Mesenchymal stem cell (in vitro differentiated cells and primary cell): ENCODE results near the gene PTPRN2.

Source experiments
- DNase-seq: peaks from one replicate; pipeline ENCODE4 v3.0.0-alpha.2; 2013
- H2AFZ ChIP-seq: one replicate; pipeline ENCODE4 v1.6.1; 2013; ENCODE audit warnings: low read depth, mild to moderate bottlenecking, control low read depth, inconsistent platforms, low read length, moderate library complexity
- H2AK5ac ChIP-seq: 2 replicates; pipeline ENCODE4 v1.6.1; 2013; ENCODE audit warnings: low read length, moderate library complexity, mild to moderate bottlenecking, inconsistent platforms; ENCODE audit not compliant: severe bottlenecking
- H2BK120ac ChIP-seq: one replicate; pipeline ENCODE4 v1.6.1; 2013; ENCODE audit warnings: low read depth, mild to moderate bottlenecking, inconsistent platforms, low read length, moderate library complexity
- H2BK12ac ChIP-seq, 2 experiments: one replicate each; pipeline ENCODE4 v1.6.1; 2013; ENCODE audit warnings: inconsistent platforms in 2 of 2, low read length in 2 of 2, mild to moderate bottlenecking in 2 of 2, moderate library complexity in 2 of 2, control low read depth in 1 of 2
- H2BK15ac ChIP-seq: one replicate; pipeline ENCODE4 v1.6.1; 2013; ENCODE audit warnings: mild to moderate bottlenecking, low read depth, inconsistent platforms; ENCODE audit not compliant: poor library complexity, severe bottlenecking
- H2BK5ac ChIP-seq: 2 replicates; pipeline ENCODE4 v1.6.1; 2013; ENCODE audit warnings: low read depth, mild to moderate bottlenecking, low read length, control low read depth, inconsistent platforms; ENCODE audit not compliant: poor library complexity, severe bottlenecking
- H3K14ac ChIP-seq, 2 experiments: one replicate each; pipeline ENCODE4 v1.6.1; 2013; ENCODE audit warnings: inconsistent platforms in 2 of 2, low read length in 2 of 2, control low read depth in 1 of 2, mild to moderate bottlenecking in 1 of 2, moderate library complexity in 1 of 2
- H3K18ac ChIP-seq, 2 experiments: one replicate each; pipeline ENCODE4 v1.6.1; 2013; ENCODE audit warnings: inconsistent platforms in 2 of 2, low read length in 2 of 2, control low read depth in 1 of 2, low read depth in 1 of 2, mild to moderate bottlenecking in 1 of 2
- H3K23ac ChIP-seq, 2 experiments: one replicate each; pipeline ENCODE4 v1.6.1; 2013; ENCODE audit warnings: inconsistent platforms in 2 of 2, low read length in 2 of 2, mild to moderate bottlenecking in 2 of 2, moderate library complexity in 2 of 2, control low read depth in 1 of 2
- H3K27ac ChIP-seq: 2 replicates; pipeline ENCODE4 v1.5.1; 2013; ENCODE audit warnings: mild to moderate bottlenecking, moderate library complexity, low read length, control low read depth, inconsistent platforms; ENCODE audit not compliant: poor library complexity, severe bottlenecking
- H3K27me3 ChIP-seq, 2 experiments: 2 replicates each; pipeline versions ENCODE4 v1.6.1 to v1.7.0; 2013; ENCODE audit warnings: low read length in 2 of 2, mild to moderate bottlenecking in 2 of 2, moderate library complexity in 2 of 2, control low read depth in 1 of 2, inconsistent platforms in 1 of 2; ENCODE audit not compliant: control insufficient read depth in 1 of 2, insufficient read depth in 1 of 2
- H3K36me3 ChIP-seq, 2 experiments: 2 replicates each; pipeline versions ENCODE4 v1.6.1 to v1.7.0; 2013; ENCODE audit warnings: low read length in 2 of 2, control low read depth in 1 of 2, inconsistent platforms in 1 of 2, low read depth in 1 of 2, mild to moderate bottlenecking in 1 of 2; ENCODE audit not compliant: insufficient read depth in 2 of 2, control insufficient read depth in 1 of 2
- H3K4ac ChIP-seq, 2 experiments: one replicate each; pipeline ENCODE4 v1.6.1; 2013; ENCODE audit warnings: inconsistent platforms in 2 of 2, low read length in 2 of 2, mild to moderate bottlenecking in 2 of 2, moderate library complexity in 2 of 2, control low read depth in 1 of 2, low read depth in 1 of 2
- H3K4me1 ChIP-seq: 2 replicates; pipeline ENCODE4 v1.6.1; 2013; ENCODE audit warnings: low read depth, low read length, control low read depth; ENCODE audit not compliant: control insufficient read depth, insufficient read depth
- H3K4me2 ChIP-seq: 2 replicates; pipeline ENCODE4 v1.6.1; 2013; ENCODE audit warnings: low read length, mild to moderate bottlenecking, inconsistent platforms; ENCODE audit not compliant: poor library complexity, severe bottlenecking
- H3K4me3 ChIP-seq, 2 experiments: 2 replicates each; pipeline versions ENCODE4 v1.5.1 to v1.7.0; 2013; ENCODE audit warnings: low read length in 2 of 2, mild to moderate bottlenecking in 2 of 2, control low read depth in 1 of 2, low read depth in 1 of 2; ENCODE audit not compliant: insufficient read depth in 1 of 2
- H3K79me1 ChIP-seq: replicated peaks from 2 replicates; pipeline ENCODE4 v1.6.1; 2013; ENCODE audit warnings: mild to moderate bottlenecking, control low read depth, low read length, inconsistent platforms; ENCODE audit not compliant: poor library complexity, severe bottlenecking
- H3K9ac ChIP-seq: 2 replicates; pipeline ENCODE4 v1.7.0; 2013; ENCODE audit warnings: mild to moderate bottlenecking, low read length, moderate library complexity
- H3K9me3 ChIP-seq: 2 replicates; pipeline ENCODE4 v1.7.0; 2013; ENCODE audit warnings: mild to moderate bottlenecking, low read length; ENCODE audit not compliant: control insufficient read depth
- H4K8ac ChIP-seq: one replicate; pipeline ENCODE4 v1.6.1; 2013; ENCODE audit warnings: inconsistent platforms, mild to moderate bottlenecking, low read length, moderate library complexity
- H4K91ac ChIP-seq: one replicate; pipeline ENCODE4 v1.6.1; 2013; ENCODE audit warnings: mild to moderate bottlenecking, low read length, inconsistent platforms
- WGBS: methylation state at CpG from one replicate; pipeline ENCODE4 v1.1.7; 2013; ENCODE audit warnings: mixed read lengths; 5-methylcytosine and 5-hydroxymethylcytosine counted together

Gene PTPRN2

DNA sequence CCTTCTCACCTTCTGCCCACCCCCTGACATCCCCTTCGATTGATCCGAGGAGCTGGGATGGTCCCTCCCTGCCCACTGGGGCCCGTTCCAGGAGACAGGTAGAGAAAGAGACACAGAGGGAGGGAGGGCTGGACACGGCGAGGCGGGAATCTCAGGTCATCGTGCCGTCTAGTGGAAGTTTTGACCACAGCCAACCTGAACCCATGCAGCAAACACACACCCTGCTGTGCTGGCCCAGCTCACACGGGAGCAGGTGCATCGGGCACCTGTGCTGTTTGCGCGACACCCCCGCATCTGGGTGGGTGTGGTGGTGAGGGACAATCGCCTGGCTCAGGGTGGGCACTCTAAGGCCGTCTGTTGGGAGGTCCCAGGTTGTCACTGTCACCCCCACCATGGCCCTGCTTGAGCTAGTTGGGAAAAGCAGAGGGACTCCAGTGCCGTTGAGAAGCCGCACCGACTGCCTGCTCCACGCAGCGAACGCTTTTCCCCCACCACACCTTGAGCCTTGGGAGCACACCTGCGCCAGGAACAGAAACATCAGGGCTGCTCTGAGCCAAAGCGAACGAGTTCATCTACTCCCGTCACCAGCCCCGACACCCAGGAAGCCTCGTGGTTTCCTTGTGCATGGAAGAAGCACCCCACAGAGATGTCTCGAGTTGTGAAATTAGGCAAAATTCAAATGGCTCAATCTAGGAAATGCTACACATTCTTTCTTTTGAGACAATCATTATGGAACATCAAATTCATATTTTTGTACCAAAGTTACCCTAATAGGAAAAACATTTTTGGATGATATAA lies 965.0 kb downstream of the PTPRN2 start:
- Histone ChIP-seq H3K4me2 (no peak overlapping the region), H2BK15ac (no peak overlapping the region), H3K79me1 (no peaks in the 10 kb centered on the region), H3K9ac (no peak overlapping the region), H3K9me3 (no peaks in the 10 kb centered on the region), H3K23ac (no peak overlapping the region), H4K91ac (no peak overlapping the region), H2AFZ (no peak overlapping the region), H3K4me3 (no peak overlapping the region), H3K18ac (no peak overlapping the region), H3K36me3 (no peaks in the 10 kb centered on the region), H2BK12ac (no peak overlapping the region), H2BK120ac (no peak overlapping the region), H3K14ac (no peak overlapping the region), H3K4me1 (no peaks in the 10 kb centered on the region), H3K4ac (no peak overlapping the region), H3K27ac (no peak overlapping the region), H3K27me3 (no peaks in the 10 kb centered on the region), H2AK5ac (no peak overlapping the region), H4K8ac (no peak overlapping the region), H2BK5ac (no peak overlapping the region)
- 84% methylated on average over 27 of the region's 28 CpGs for WGBS
- DNase-seq, result no peak

DNA sequence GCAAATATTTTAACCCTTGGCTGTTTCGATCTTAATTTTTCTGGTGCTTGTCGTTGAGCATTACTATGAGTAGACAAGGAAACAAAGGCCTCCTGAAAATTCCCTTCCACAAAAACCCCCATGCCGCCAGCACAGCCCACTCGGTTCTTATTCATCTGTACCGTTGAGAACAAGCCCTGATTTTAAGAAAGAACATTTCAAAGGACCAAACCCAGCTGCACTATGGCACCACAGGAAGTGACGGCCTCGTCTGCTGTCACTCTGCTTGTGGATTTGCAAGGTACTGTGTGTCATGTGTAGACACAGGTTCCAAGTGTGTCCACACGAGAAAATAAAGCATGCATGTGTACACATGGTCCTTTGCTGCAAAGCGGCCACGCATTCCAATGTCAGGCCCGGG lies 965.6 kb downstream of the PTPRN2 start:
- H3K18ac ChIP-seq, result no peak overlapping the region
- no peak overlapping the region for H2BK12ac ChIP-seq
- H2BK5ac ChIP-seq, result no peak overlapping the region
- no peak overlapping the region for H3K4me3 ChIP-seq
- H2BK120ac ChIP-seq, result no peak overlapping the region
- no peak overlapping the region for H3K9ac ChIP-seq
- H4K91ac ChIP-seq, result no peak overlapping the region
- no peaks in the 10 kb centered on the region for H3K79me1 ChIP-seq
- no peak overlapping the region for H2BK15ac ChIP-seq
- H3K23ac ChIP-seq, result no peak overlapping the region
- H2AFZ ChIP-seq, result no peak overlapping the region
- peaks cover 1% of the 10 kb centered on the region for H3K4me1 ChIP-seq
- H3K4me2 ChIP-seq, result no peak overlapping the region
- no peak overlapping the region for H3K14ac ChIP-seq
- no peaks in the 10 kb centered on the region for H3K36me3 ChIP-seq
- no peak overlapping the region for H4K8ac ChIP-seq
- H3K9me3 ChIP-seq, result no peaks in the 10 kb centered on the region
- H3K27me3 ChIP-seq, result no peaks in the 10 kb centered on the region
- no peak overlapping the region for H3K27ac ChIP-seq
- no peak for DNase-seq
- H2AK5ac ChIP-seq, result no peak overlapping the region
- 70% methylated on average over 11 of the region's 11 CpGs for WGBS
- no peak overlapping the region for H3K4ac ChIP-seq

DNA sequence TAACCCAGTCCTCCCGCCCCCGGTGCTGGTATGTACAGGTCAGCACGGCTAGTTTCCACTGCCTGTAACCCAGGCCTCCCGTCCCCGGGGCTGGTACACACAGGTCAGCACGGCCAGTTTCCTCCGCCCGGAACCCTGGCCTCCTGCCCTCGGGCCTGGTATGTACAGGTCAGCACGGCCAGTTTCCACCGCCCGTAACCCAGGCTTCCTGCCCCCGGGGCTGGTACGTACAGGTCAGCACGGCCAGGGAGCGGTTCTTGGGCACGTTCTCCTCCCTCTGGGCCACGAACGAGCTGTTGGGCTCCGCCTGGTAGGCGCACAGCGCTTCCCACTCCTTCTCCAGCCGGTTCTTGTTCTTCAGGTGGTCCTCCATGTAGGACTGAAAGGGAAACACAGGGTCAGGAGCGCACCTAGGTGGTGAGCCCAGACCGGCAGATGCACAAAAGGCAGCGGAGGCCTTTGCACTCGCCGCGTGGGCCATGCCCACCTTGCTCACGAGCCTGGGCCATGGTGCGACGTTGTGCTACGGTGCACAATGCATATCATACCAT lies 966.4 kb downstream of the PTPRN2 start:
- Histone ChIP-seq H3K4me3 (no peak overlapping the region), H2BK5ac (no peak overlapping the region), H3K14ac (no peak overlapping the region), H2AK5ac (no peak overlapping the region), H2BK120ac (no peak overlapping the region), H2BK12ac (no peak overlapping the region), H2AFZ (no peak overlapping the region), H3K27me3 (no peaks in the 10 kb centered on the region), H2BK15ac (no peak overlapping the region), H3K9me3 (no peaks in the 10 kb centered on the region), H3K23ac (no peak overlapping the region), H3K9ac (no peak overlapping the region), H3K4me1 (peaks cover 1% of the 10 kb centered on the region), H3K4ac (no peak overlapping the region), H4K91ac (no peak overlapping the region), H3K36me3 (no peaks in the 10 kb centered on the region), H3K4me2 (no peak overlapping the region), H3K27ac (no peak overlapping the region), H4K8ac (no peak overlapping the region), H3K18ac (no peak overlapping the region), H3K79me1 (no peaks in the 10 kb centered on the region)
- DNase-seq, result no peak
- 82% methylated on average over 29 of the region's 33 CpGs for WGBS

DNA sequence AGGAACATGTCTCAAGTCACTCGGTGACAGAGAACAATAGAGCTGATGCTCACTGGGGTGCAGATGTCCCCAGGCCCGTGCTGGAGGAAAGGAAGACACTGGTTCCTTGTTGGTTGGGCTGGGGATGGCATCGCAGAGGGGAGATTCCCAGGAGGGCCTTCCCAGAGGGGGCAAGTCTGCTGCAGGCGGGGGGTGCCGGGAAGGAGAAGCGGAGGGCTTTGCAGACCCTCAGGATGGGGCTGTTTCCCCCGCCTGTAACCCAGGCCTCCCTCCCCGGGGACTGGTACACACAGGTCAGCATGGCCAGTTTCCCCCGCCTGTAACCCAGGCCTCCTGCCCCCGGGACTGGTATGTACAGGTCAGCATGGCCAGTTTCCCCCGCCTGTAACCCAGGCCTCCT lies 967.0 kb downstream of the PTPRN2 start:
- H4K8ac ChIP-seq, result no peak overlapping the region
- H3K9ac ChIP-seq, result no peak overlapping the region
- no peak overlapping the region for H3K27ac ChIP-seq
- no peak overlapping the region for H4K91ac ChIP-seq
- H3K36me3 ChIP-seq, result no peaks in the 10 kb centered on the region
- no peak overlapping the region for H2BK15ac ChIP-seq
- H2AK5ac ChIP-seq, result no peak overlapping the region
- H3K18ac ChIP-seq, result no peak overlapping the region
- no peak overlapping the region for H3K4me2 ChIP-seq
- H3K79me1 ChIP-seq, result no peaks in the 10 kb centered on the region
- no peak overlapping the region for H3K4me3 ChIP-seq
- no peaks in the 10 kb centered on the region for H3K27me3 ChIP-seq
- H2AFZ ChIP-seq, result no peak overlapping the region
- H3K4ac ChIP-seq, result no peak overlapping the region
- H2BK12ac ChIP-seq, result no peak overlapping the region
- no peak overlapping the region for H3K23ac ChIP-seq
- no peak overlapping the region for H3K14ac ChIP-seq
- WGBS, result 79% methylated on average over 11 of the region's 11 CpGs
- DNase-seq, result no peak
- H3K4me1 ChIP-seq, result peaks cover 1% of the 10 kb centered on the region
- H2BK120ac ChIP-seq, result no peak overlapping the region
- H2BK5ac ChIP-seq, result no peak overlapping the region
- H3K9me3 ChIP-seq, result no peaks in the 10 kb centered on the region
